NB4 (cell line): ENCODE data around the gene COL23A1.

Source experiments
- CTCF ChIP-seq: IDR thresholded peaks from one replicate; pipeline ENCODE4 v1.5.1; 2012; ENCODE audit warnings: low read depth, low read length
- POLR2A ChIP-seq: IDR thresholded peaks from 2 replicates; pipeline ENCODE4 v1.6.1; 2011; ENCODE audit warnings: mild to moderate bottlenecking; ENCODE audit not compliant: insufficient read length; ENCODE audit errors: extremely low read depth

- TF ChIP-seq POLR2A, result no peak
- TF ChIP-seq CTCF, result no peak
Observed at GRCh38 chr5:178340637-178341036, 249.6 kb downstream of the COL23A1 start.
